Common myeloid progenitor, CD34-positive (primary cell): ENCODE measurements around the gene TREH.

Source experiments
- CTCF ChIA-PET: fragments of 350-600 bp; sonication (Branson Sonifier 250); formaldehyde crosslinking; loops from one replicate; lab custom pipeline; 2021; ENCODE audit warnings: antibody characterized with exemption; lab: Charles Lee
- POLR2A ChIA-PET: fragments of 350-600 bp; sonication (Branson Sonifier 250); formaldehyde crosslinking; loops from one replicate; lab custom pipeline; 2021; ENCODE audit warnings: antibody characterized with exemption; lab: Charles Lee
- DNase-seq, 3 donors: peaks; one replicate each; pipeline versions ENCODE4 v3.0.0 to v3.0.0-alpha.2; 2013
- H3K27ac ChIP-seq, 2 experiments: 1 replicate in 1 of 2; 2 replicates in 1 of 2; pipeline ENCODE4 v1.7.0; 2013; ENCODE audit warnings: inconsistent platforms in 2 of 2, low read length in 2 of 2, mild to moderate bottlenecking in 2 of 2, low read depth in 1 of 2, moderate library complexity in 1 of 2; ENCODE audit not compliant: severe bottlenecking in 2 of 2, insufficient read depth in 1 of 2, poor library complexity in 1 of 2
- H3K27me3 ChIP-seq, 5 experiments: replicated peaks in 2 of 5; 1 replicate in 3 of 5; 2 replicates in 2 of 5; pipeline versions ENCODE4 v1.6.1 to v1.7.0; 2013; ENCODE audit warnings: low read length in 4 of 5, mild to moderate bottlenecking in 2 of 5, moderate library complexity in 2 of 5, inconsistent platforms in 1 of 5; ENCODE audit not compliant: insufficient read depth in 5 of 5, control insufficient read depth in 4 of 5
- H3K36me3 ChIP-seq, 4 experiments: 1 replicate in 2 of 4; 2 replicates in 2 of 4; pipeline versions ENCODE4 v1.6.1 to v1.7.0; 2013; ENCODE audit warnings: low read length in 3 of 4, control low read depth in 1 of 4, mild to moderate bottlenecking in 1 of 4; ENCODE audit not compliant: control insufficient read depth in 4 of 4, insufficient read depth in 4 of 4
- H3K4me1 ChIP-seq, 4 experiments: 1 replicate in 3 of 4; 2 replicates in 1 of 4; pipeline versions ENCODE4 v1.6.1 to v1.7.1; 2013; ENCODE audit warnings: low read length in 3 of 4, mild to moderate bottlenecking in 3 of 4, control low read depth in 1 of 4, inconsistent platforms in 1 of 4, moderate library complexity in 1 of 4; ENCODE audit not compliant: control insufficient read depth in 4 of 4, insufficient read depth in 4 of 4; ENCODE audit errors: control extremely low read depth in 1 of 4
- H3K4me3 ChIP-seq, 7 experiments: 1 replicate in 4 of 7; 2 replicates in 3 of 7; pipeline versions ENCODE4 v1.5.1 to v1.7.0; 2013; ENCODE audit warnings: mild to moderate bottlenecking in 7 of 7, low read length in 6 of 7, moderate library complexity in 6 of 7, inconsistent platforms in 2 of 7, low read depth in 2 of 7, control low read depth in 1 of 7; ENCODE audit not compliant: insufficient read depth in 4 of 7, control insufficient read depth in 1 of 7; ENCODE audit errors: extremely low read depth in 1 of 7
- H3K9me3 ChIP-seq, 5 experiments: 1 replicate in 4 of 5; 2 replicates in 1 of 5; pipeline versions ENCODE4 v1.6.1 to v1.7.1; 2013; ENCODE audit warnings: low read length in 4 of 5, mild to moderate bottlenecking in 2 of 5, inconsistent platforms in 1 of 5, low read depth in 1 of 5, moderate library complexity in 1 of 5; ENCODE audit not compliant: control insufficient read depth in 4 of 5, insufficient read depth in 2 of 5; ENCODE audit errors: control extremely low read depth in 1 of 5
- WGBS: methylation state at CpG from one replicate; pipeline ENCODE4 v1.1.5; 2013; ENCODE audit not compliant: insufficient coverage; 5-methylcytosine and 5-hydroxymethylcytosine counted together

The TREH gene

DNA sequence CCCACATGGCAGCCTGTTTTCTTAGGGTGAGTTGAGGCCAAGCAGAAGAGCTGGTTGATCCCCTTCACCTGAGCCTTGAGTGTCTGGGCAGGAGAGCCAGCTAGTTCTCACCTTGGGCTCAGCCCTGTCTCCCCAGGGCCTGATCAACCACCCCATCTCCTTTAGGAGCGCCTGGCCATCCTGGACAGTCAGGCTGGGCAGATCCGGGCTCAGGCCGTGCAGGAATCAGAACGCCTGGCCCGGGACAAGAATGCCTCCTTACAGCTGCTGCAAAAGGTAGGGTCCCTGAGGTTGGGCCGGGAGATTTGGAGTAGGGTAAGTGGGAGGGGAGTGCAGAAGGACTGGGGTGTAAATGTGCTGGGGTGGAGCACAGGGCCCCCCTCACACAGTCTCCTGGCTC lies 40.7 kb downstream of the TREH start:
- WGBS: 98% methylated on average over 5 of the region's 6 CpGs
- ChIA-PET CTCF (interaction anchor here (3.1 kb wide), 1 partner anchor 30 kb away, joined by 12 read pairs; no protein-coding TSS in a partner anchor), POLR2A (interaction anchor here (1.0 kb wide), 1 partner anchor 13 kb away, joined by 3 read pairs; no protein-coding TSS in a partner anchor)
- no peaks in the 10 kb centered on the region for H3K9me3 ChIP-seq
- H3K27ac ChIP-seq: no peak overlapping the region
- H3K4me1 ChIP-seq: peaks cover 0 to 6% (median 0%) of the 10 kb centered on the region in 4 experiments
- DNase-seq: no peak
- H3K27me3 ChIP-seq: no peaks in the 10 kb centered on the region
- H3K4me3 ChIP-seq: no peak overlapping the region
- no peaks in the 10 kb centered on the region for H3K36me3 ChIP-seq

DNA sequence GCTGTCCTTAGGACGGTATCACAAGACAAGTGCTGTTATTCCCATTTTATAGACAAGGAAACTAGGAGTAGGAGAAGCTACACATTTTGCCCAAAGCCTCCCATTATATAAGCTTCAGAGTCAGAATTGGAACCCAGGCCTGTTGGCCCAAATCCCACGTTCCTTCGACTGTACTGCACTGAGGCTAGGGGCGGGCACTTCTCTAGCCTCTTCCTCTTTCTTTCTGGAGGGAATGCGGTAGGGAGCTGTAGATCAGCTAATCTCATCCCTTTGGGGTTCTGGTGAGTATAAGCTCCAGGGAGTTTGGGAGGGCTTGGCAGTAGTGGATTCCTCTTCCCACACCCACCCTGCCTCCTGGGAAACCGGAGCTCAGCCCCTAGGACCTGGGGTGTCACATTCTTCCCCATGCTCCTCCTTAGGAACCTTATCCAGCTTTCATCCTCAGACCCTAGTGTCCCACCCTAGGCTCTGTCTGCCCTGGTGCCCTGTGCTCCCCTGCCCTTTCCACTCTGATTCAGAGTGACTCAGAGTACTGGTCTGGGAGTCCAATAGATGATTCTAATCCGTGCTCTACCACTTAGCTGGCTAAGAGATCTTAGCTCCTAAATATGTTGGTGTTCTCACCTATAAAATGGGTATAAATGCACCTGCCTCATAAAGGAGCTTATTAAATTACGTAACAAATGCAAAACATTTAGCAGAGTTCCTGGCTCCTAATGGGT lies 42.7 kb downstream of the TREH start:
- ChIA-PET CTCF (interaction anchor here (1.4 to 6.6 kb wide), 9 partner anchors 8 to 44 kb away, joined by 5 to 55 read pairs (median 8); no protein-coding TSS in a partner anchor), POLR2A (no interaction called here)
- H3K4me1 ChIP-seq: peaks cover 0 to 6% (median 0%) of the 10 kb centered on the region in 4 experiments
- H3K9me3 ChIP-seq: no peaks in the 10 kb centered on the region
- H3K36me3 ChIP-seq: no peaks in the 10 kb centered on the region
- DNase-seq: no peak
- no peaks in the 10 kb centered on the region for H3K27me3 ChIP-seq
- H3K27ac ChIP-seq: no peak overlapping the region
- no peak overlapping the region for H3K4me3 ChIP-seq
- WGBS: 88% methylated on average over 4 of the region's 8 CpGs

DNA sequence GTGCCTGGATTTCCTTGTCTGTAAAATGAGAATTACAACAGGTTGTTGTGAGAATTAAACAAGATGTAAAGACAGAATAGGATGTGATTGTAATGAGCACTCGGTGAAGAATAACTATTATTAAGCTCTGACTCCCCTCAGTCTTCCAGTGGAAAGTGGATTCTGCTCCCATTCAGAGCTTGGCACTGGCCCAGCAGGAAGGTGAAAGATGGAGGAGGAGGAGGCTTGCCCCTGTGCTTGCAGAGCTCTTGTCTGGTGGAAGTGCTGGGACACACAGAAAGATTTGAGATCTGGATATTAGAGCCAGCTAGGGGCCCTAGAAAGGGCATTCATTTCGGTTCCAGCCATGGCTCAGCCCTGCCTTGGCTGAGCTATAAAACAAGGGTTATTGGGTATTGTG lies 43.8 kb downstream of the TREH start:
- Histone ChIP-seq H3K27me3 (no peaks in the 10 kb centered on the region), H3K4me1 (peaks cover 0 to 6% (median 0%) of the 10 kb centered on the region in 4 experiments), H3K4me3 (no peak overlapping the region), H3K36me3 (no peaks in the 10 kb centered on the region), H3K9me3 (no peaks in the 10 kb centered on the region), H3K27ac (no peak overlapping the region)
- 95% methylated on average over 2 of the region's 2 CpGs for WGBS
- DNase-seq: no peak
- ChIA-PET POLR2A (interaction anchor here (0.9 kb wide), 1 partner anchor 9 kb away, joined by 3 read pairs; no protein-coding TSS in a partner anchor), CTCF (interaction anchor here (0.8 to 6.6 kb wide), 10 partner anchors 10 to 43 kb away, joined by 3 to 55 read pairs (median 7); no protein-coding TSS in a partner anchor)

DNA sequence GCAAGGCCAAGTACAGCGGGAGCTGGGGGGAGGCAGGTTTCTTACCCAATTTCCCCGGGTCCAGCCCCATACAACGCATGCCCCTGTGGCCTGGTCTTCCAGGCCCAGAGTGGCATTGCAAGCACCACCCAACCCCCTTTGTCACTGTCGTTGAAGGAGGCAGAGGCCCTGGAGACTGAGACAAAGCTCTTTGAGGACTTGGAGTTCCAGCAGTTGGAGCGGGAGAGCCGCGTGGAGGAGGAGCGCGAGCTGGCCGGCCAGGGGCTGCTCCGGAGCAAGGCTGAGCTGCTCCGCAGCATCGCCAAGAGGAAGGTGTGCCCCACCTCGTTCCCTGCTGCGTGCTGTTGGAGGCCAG lies 44.2 kb downstream of the TREH start:
- Histone ChIP-seq H3K27me3 (no peaks in the 10 kb centered on the region), H3K4me3 (peak overlapping the region in 1 of 7 experiments; percentile 58), H3K36me3 (no peaks in the 10 kb centered on the region), H3K27ac (no peak overlapping the region), H3K4me1 (peaks cover 0 to 6% (median 0%) of the 10 kb centered on the region in 4 experiments), H3K9me3 (no peaks in the 10 kb centered on the region)
- ChIA-PET POLR2A (interaction anchor here (0.9 kb wide), 1 partner anchor 9 kb away, joined by 3 read pairs; no protein-coding TSS in a partner anchor), CTCF (interaction anchor here (0.6 to 6.6 kb wide), 10 partner anchors 13 to 1331 kb away, joined by 3 to 55 read pairs (median 5); no protein-coding TSS in a partner anchor)
- no peak for DNase-seq
- 92% methylated on average over 15 of the region's 15 CpGs for WGBS

DNA sequence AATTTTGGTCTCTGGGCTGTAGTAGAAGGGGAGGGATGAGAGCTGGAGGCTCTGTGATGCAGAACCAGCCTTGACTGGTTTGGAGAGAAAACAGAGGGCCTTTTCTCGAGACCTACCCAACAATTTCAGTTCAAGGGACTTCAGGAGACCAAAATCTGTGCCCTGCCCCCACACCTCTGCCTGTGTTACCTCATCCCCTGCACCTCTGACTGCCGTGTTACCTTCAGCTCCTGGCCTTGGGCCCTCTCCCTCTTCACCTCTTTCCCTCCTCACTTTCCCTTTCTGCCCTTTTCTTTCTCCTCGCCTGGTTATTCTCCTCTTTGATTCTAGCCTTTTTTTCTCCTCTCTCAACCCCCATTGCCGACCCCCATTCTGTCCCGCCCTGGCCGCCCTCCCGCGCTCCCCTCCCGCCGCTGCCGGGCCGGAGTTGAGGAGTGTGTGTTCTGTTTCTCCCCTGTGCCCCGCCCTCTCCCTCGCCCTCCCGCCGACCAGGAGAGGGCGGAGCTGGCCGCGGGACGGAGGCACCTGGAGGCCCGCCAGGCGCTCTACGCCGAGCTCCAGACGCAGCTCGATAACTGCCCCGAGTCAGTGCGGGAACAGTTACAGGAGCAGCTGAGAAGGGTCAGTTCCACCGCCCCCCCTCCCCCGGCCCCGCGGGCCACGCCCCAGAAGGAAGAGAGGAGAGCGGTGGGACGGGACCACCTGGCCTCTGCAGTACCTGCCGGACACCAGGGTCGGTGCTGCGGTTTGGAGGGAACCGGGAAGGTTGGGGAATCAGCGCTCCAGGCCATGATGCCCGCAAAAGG lies 44.8 kb downstream of the TREH start:
- H3K27ac ChIP-seq: no peak overlapping the region
- POLR2A ChIA-PET: no interaction called here
- 85% methylated on average over 38 of the region's 41 CpGs for WGBS

DNA sequence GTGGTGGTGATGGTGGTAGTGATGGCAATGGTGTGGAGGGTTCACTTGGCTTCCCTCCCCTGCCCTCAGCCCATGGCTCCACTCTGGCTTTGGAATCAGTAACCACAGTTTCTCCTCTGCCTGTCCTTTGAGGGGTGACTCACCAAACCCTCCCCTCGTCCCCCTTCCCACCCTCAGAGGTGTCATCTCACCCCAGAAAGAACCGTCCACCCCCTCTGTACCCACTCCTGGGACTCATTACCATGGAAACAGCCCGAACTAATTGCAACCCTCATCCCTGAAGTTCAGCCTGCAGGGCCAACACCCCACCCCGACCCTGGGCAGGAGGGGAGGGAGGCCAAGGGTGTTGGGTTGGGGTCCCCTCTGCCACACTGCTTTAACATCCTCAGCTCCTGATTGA lies 45.5 kb downstream of the TREH start:
- peaks cover 0 to 6% (median 0%) of the 10 kb centered on the region in 4 experiments for H3K4me1 ChIP-seq

More for the DNA sequence above, 44.8 kb downstream of the TREH start:
- Histone ChIP-seq H3K4me1 (peaks cover 0 to 6% (median 0%) of the 10 kb centered on the region in 4 experiments), H3K36me3 (no peaks in the 10 kb centered on the region), H3K9me3 (no peaks in the 10 kb centered on the region), H3K27me3 (no peaks in the 10 kb centered on the region), H3K4me3 (peak overlapping the region in 1 of 7 experiments; percentile 58)
- peak in 2 of 3 donors; percentile 22 to 34 for DNase-seq
- CTCF ChIA-PET: interaction anchor here (0.6 to 6.6 kb wide), 4 partner anchors 12 to 1330 kb away, joined by 3 to 55 read pairs (median 3); no protein-coding TSS in a partner anchor

More for the DNA sequence above, 45.5 kb downstream of the TREH start:
- WGBS: 100% methylated on average over 1 of the region's 4 CpGs
- no peaks in the 10 kb centered on the region for H3K36me3 ChIP-seq
- CTCF ChIA-PET: interaction anchor here (1.4 to 6.6 kb wide), 2 partner anchors 10 to 11 kb away, joined by 3 to 55 read pairs; no protein-coding TSS in a partner anchor
- H3K4me3 ChIP-seq: peak overlapping the region in 1 of 7 experiments; percentile 58
- no peaks in the 10 kb centered on the region for H3K9me3 ChIP-seq
- POLR2A ChIA-PET: no interaction called here
- no peaks in the 10 kb centered on the region for H3K27me3 ChIP-seq
- H3K27ac ChIP-seq: no peak overlapping the region
- DNase-seq: no peak
